GM13976 (cell line): ENCODE data around the gene ADAM33.

Experiments
- DNase-seq: peaks from one replicate; pipeline ENCODE4 v3.0.0; 2012; ENCODE audit warnings: low spot score
- in situ Hi-C: fragments of 300-500 bp; cut with MboI; formaldehyde crosslinking; loops from one replicate; pipeline ENCODE4 v1.12.0; 2022; ENCODE audit warnings: low sequenced_read_pairs, mixed read lengths, inconsistent platforms; ENCODE audit not compliant: unreplicated experiment
- TF ChIP-seq, protein P1 (sequence below): IDR thresholded peaks from 2 replicates; pipeline ENCODE4 v1.5.1; 2012; ENCODE audit warnings: borderline replicate concordance, mild to moderate bottlenecking; ENCODE audit not compliant: insufficient read depth; ENCODE audit errors: extremely low read depth, missing control alignments, control extremely low read depth

Gene ADAM33

DNA sequence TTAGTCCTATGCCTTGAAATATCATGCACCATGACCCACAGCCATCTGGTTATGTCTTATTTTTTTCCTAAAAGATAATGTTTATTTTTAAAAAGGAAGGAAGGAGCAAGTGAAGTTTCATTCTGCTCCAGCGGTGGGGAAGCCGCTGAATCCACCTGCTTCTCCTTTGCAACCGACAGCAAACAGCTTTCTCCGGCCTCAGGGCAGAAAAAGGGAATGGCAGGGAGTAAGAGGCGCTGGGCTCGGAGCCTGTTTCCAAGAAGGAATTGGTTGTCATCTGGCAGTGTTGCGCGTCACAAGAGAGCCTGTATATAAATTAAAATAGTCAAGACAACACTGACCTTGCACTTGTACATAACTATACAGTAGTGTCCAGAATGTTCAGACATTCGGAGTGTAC lies 32.9 kb downstream of the ADAM33 start:
- no peak for DNase-seq
- TF ChIP-seq, protein P1, sequence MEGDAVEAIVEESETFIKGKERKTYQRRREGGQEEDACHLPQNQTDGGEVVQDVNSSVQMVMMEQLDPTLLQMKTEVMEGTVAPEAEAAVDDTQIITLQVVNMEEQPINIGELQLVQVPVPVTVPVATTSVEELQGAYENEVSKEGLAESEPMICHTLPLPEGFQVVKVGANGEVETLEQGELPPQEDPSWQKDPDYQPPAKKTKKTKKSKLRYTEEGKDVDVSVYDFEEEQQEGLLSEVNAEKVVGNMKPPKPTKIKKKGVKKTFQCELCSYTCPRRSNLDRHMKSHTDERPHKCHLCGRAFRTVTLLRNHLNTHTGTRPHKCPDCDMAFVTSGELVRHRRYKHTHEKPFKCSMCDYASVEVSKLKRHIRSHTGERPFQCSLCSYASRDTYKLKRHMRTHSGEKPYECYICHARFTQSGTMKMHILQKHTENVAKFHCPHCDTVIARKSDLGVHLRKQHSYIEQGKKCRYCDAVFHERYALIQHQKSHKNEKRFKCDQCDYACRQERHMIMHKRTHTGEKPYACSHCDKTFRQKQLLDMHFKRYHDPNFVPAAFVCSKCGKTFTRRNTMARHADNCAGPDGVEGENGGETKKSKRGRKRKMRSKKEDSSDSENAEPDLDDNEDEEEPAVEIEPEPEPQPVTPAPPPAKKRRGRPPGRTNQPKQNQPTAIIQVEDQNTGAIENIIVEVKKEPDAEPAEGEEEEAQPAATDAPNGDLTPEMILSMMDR: no peak
- in situ Hi-C loops: no loop called here

DNA sequence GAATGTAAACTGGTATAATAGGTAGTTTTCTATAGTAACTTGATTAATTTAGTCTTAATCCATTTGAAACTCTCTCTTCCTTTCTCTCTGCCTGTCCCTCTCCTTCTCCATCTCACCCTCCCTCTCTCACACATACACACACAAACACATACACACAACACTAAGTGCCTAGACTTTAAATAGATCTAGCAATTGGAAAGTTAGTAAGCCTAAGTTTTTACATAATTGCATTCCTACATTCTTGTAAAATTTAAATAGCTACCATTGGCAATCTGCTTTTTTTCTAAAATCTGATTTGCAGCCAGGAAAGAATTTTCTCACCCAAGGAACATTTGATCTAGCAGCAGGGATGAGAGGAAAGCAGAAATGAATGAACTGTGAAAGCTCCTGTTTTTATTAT lies 34.3 kb downstream of the ADAM33 start:
- in situ Hi-C loops: no loop called here
- no peak for DNase-seq
- TF ChIP-seq, protein P1: no peak

- in situ Hi-C loops: no loop called here
- no peak for DNase-seq
- TF ChIP-seq, protein P1: no peak
Measured at GRCh38 chr20:3646651-3647050, 35.2 kb downstream of the ADAM33 start.

- TF ChIP-seq, protein P1: no peak
- no peak for DNase-seq
- in situ Hi-C loops: no loop called here
Measured at GRCh38 chr20:3646067-3646440, 35.8 kb downstream of the ADAM33 start.

DNA sequence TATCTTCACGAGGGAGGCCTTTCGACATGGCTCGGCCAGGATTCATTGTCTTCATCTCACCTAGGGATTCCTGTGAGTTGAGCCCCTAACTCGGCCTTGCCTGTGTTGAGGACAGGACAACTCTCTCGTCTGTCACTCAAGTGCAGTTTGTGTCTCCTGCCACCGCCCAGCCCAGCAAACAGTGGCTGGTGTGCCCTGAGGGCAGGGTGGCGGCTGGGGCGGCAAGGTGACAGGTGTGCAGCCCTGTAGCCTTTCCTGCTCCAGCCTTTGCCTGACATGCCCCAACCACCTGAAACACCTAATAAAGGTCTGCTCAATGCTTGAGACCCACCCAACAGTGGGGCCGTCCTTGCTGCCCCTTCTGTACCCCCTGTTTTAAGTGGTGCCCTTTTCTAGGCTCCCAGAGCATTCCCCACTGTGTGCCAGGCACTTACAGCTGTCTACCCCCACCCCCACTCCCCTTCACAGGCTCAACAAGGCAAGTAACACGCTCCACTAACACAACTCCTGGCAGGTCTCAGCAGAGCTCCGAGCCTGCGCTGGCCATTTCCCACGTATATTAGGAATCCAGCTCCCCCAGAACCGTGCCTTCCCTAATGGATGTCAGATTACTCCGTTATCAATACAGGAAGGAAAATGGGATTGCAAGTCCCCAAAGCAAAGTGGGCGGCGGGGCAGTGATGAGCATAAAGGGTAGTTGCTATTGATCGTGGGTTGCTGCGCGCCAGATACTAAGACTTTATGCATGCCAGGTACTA lies 36.3 kb downstream of the ADAM33 start:
- DNase-seq: no peak
- in situ Hi-C loops: no loop called here
- TF ChIP-seq, protein P1: no peak

GRCh38 chr20:3640259-3640658 lies 41.6 kb downstream of the ADAM33 start:
- TF ChIP-seq, protein P1: no peak
- in situ Hi-C loops: no loop called here
- no peak for DNase-seq
